HG03025 (cell line): ENCODE data around the gene PBX1.

Experiments used
- ATAC-seq: cut with Tn5 transposase; IDR thresholded peaks from one replicate; pipeline ENCODE4 v1.9.1; 2021; ENCODE audit warnings: mild to moderate bottlenecking, moderate library complexity; ENCODE audit not compliant: unreplicated experiment, low FRiP score

PBX1 gene

GRCh38 chr1:164562947-164563520, 4.0 kb downstream of the PBX1 start:
- no peak for ATAC-seq

- no peak for ATAC-seq
Observed at GRCh38 chr1:164563721-164564360, 4.9 kb downstream of the PBX1 start.

GRCh38 chr1:164564378-164564777, 5.4 kb downstream of the PBX1 start:
- no peak for ATAC-seq

GRCh38 chr1:164565357-164565756, 6.4 kb downstream of the PBX1 start:
- ATAC-seq, result no peak

- no peak for ATAC-seq
Observed at GRCh38 chr1:164567774-164568173, 8.8 kb downstream of the PBX1 start.

GRCh38 chr1:164569241-164569640, 10.3 kb downstream of the PBX1 start:
- no peak for ATAC-seq

DNA sequence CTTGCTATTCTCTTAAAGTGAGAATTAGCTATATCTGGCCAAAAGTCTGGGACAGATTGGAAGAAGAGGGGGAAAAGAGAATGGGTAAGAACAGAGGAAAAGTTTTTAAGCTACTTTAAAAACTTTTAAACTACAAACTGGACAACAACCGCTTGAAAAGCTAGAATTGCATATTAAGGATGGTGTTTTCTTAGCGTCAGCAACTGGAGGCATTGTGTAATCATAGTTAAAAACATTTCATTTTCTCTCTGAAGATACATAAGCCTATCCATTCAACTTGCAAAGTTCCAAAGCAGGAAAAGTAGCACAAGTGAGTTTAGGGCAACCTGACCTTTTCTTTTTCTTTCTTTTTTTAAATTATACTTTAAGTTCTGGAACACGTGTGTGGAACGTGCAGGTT, 10.9 kb downstream of the PBX1 start:
- ATAC-seq, result no peak

DNA sequence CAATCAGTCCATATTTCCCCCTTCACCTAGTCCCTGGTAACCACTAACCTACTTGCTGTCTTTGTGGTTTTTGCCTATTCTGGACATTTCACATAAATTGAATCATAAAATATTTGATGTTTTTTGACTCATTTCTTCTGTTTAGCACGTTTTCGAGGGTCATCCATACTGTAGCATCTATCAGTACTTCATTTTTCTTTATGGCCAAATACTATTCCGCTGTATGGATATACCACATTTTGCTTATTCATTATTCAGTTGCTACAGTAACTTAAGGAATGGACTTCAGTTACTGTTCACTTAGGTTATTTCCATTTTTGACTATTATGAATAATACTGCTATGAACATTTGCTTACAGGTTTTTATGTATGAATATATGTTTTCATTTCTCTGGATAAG, 12.3 kb downstream of the PBX1 start:
- ATAC-seq, result no peak

DNA sequence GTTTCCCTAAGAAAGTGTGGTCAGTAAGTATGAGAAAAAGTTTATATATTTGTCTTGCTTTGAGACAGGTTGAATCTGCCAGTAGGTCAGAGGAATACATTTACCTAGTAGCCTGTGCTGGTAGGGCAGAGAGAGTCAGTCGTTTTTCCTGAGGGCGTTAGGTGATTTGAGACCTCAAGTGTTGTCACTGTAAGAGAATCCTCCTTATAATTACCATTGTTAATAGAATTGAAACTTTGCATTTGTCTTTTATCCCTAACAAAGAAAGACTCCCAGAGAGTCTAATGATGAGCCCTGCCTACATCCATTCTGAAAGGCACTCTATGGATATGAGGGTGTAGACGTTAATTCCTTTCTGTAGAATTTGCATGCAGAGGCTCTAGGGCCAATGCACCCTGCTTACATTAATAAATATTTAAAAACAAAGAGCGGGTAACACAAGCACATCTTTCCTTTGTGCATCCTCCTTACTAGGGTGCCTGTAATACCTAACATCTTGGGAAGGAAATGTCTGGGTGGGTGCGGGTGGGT, 16.4 kb downstream of the PBX1 start:
- ATAC-seq, result no peak

- ATAC-seq, result no peak
Observed at GRCh38 chr1:164576291-164577271, 17.6 kb downstream of the PBX1 start.

GRCh38 chr1:164577291-164577690, 18.3 kb downstream of the PBX1 start:
- no peak for ATAC-seq

GRCh38 chr1:164578479-164579200, 19.7 kb downstream of the PBX1 start:
- no peak for ATAC-seq

GRCh38 chr1:164579381-164579780, 20.4 kb downstream of the PBX1 start:
- ATAC-seq, result no peak

DNA sequence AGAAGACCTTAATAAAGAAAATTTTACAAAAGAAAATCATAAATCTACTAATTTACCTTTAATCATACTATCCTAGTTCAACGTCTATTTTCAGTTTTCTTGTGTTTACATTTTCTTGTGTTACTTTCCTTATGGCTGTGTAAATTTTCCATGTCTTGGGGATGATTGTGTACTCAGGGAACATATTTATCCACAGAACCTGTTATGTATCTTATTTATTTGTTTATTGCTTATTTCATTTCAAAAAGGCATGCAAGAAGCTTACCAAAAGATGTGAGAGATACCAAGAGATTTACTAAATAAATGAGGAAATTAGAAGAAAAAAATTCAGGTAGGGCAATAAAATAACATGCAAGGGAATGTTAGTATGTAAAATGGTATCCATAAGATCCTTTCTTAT, 22.8 kb downstream of the PBX1 start:
- no peak for ATAC-seq

- ATAC-seq, result no peak
Observed at GRCh38 chr1:164583196-164583595, 24.2 kb downstream of the PBX1 start.

DNA sequence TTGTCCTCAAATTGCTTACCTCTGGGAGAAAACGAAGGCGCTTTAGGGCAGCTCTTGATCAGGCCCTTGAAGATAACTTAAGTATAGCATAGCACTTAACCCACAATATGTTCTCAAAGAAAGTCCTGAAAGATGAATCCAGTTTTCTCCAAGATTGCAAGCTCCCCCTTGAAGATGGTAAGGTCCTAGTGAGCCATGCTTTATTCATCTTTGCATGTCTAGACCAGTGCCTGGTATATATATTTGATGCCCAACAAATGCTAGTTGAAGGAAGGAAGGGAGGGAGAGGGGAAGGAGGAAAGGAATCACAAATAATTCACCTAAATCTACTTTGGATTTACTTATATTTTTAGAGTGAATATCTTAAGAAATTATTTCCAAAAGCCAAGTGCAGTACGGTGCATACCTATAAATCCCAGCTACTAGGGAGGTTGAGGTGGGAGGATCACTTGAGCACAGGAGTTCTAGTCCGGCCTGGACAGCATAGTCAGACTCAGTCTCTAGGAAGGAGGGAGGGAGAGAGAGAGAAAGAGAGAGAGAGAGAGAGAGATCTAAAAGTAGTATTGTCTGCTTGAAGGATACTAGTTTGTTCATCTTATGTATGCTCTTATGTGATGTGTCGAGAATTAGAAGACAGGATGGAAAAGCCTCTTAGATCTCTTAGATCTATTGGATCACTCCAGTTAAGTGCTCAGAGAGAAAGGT, 25.0 kb downstream of the PBX1 start:
- ATAC-seq, result no peak

GRCh38 chr1:164586591-164586990, 27.6 kb downstream of the PBX1 start:
- ATAC-seq, result no peak

- no peak for ATAC-seq
Observed at GRCh38 chr1:164587617-164588501, 28.9 kb downstream of the PBX1 start.
